HEK293T (cell line): ENCODE measurements around the gene IFIT1.

Source experiments
- BHLHE40 ChIP-seq: fragments of 450-650 bp; IDR thresholded peaks from 2 replicates; pipeline ENCODE4 v1.6.1; 2016; ENCODE audit warnings: mild to moderate bottlenecking, moderate library complexity, borderline replicate concordance
- ELF4 ChIP-seq: fragments of 450-650 bp; IDR thresholded peaks from 2 replicates; pipeline ENCODE4 v1.6.1; 2017; ENCODE audit warnings: antibody characterized with exemption
- FOXK2 ChIP-seq: fragments of 450-650 bp; IDR thresholded peaks from 2 replicates; pipeline ENCODE4 v1.6.1; 2016; ENCODE audit warnings: mild to moderate bottlenecking
- L3MBTL2 ChIP-seq: fragments of 450-650 bp; conservative IDR thresholded peaks from 2 replicates; pipeline ENCODE4 v1.6.1; 2016; ENCODE audit warnings: mild to moderate bottlenecking
- NFRKB ChIP-seq: fragments of 450-650 bp; IDR thresholded peaks from 2 replicates; pipeline ENCODE4 v1.6.1; 2016; ENCODE audit warnings: mild to moderate bottlenecking, moderate library complexity
- SP1 ChIP-seq: fragments of 450-650 bp; IDR thresholded peaks from 2 replicates; pipeline ENCODE4 v1.6.1; 2017
- TARDBP ChIP-seq: fragments of 450-650 bp; IDR thresholded peaks from 2 replicates; pipeline ENCODE4 v1.6.1; 2016
- ZNF384 ChIP-seq: fragments of 450-650 bp; IDR thresholded peaks from 2 replicates; pipeline ENCODE4 v1.6.1; 2016
- TF ChIP-seq, protein P1 (sequence below): fragments of 450-650 bp; IDR thresholded peaks from 2 replicates; pipeline ENCODE4 v1.6.1; 2016

- TF ChIP-seq TARDBP (no peak), ZNF384 (no peak), NFRKB (no peak), SP1 (no peak), ELF4 (no peak), FOXK2 (no peak), L3MBTL2 (no peak), BHLHE40 (no peak)
- TF ChIP-seq, protein P1, sequence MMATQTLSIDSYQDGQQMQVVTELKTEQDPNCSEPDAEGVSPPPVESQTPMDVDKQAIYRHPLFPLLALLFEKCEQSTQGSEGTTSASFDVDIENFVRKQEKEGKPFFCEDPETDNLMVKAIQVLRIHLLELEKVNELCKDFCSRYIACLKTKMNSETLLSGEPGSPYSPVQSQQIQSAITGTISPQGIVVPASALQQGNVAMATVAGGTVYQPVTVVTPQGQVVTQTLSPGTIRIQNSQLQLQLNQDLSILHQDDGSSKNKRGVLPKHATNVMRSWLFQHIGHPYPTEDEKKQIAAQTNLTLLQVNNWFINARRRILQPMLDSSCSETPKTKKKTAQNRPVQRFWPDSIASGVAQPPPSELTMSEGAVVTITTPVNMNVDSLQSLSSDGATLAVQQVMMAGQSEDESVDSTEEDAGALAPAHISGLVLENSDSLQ: no peak
Observed at GRCh38 chr10:89438525-89438924, 46.1 kb downstream of the IFIT1 start.
